ENCODE measurements around the gene ZNF205.

DNA sequence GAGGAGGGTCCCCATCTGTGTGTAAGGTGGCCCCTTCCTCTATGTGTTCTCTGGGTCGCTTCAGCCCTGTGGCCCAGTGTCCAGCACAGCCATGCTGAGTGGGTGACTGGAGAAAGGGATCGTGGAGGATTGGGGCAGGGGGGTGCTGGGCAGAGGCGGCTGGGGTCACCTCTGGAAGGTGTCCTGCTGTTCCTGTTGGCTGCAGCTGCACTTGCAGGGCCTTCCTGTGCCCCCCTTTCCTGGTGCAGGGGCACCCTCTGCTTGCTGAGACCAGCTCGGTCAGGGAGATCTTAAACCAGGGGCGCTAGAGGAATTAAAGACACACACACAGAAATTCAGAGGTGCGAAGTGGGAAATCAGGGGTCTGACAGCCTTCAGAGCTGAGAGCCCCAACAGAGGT, 35.8 kb upstream of the ZNF205 start:
- no peak for TF ChIP-seq ZNF133 (tag by site-specific recombination; IDR thresholded peaks at IDR 0.05)
- TF ChIP-seq, protein P1, sequence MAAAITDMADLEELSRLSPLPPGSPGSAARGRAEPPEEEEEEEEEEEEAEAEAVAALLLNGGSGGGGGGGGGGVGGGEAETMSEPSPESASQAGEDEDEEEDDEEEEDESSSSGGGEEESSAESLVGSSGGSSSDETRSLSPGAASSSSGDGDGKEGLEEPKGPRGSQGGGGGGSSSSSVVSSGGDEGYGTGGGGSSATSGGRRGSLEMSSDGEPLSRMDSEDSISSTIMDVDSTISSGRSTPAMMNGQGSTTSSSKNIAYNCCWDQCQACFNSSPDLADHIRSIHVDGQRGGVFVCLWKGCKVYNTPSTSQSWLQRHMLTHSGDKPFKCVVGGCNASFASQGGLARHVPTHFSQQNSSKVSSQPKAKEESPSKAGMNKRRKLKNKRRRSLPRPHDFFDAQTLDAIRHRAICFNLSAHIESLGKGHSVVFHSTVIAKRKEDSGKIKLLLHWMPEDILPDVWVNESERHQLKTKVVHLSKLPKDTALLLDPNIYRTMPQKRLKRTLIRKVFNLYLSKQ (tag by site-specific recombination; IDR thresholded peaks at IDR 0.05; ENCODE audit: borderline replicate concordance): no peak
